Astrocyte (in vitro differentiated cells and primary cell): ENCODE data around the gene TTC7B. TPM values are rescaled to one million over a fixed set of nuclear protein-coding genes. Genes with fewer than 3 reads are reported as not detected.

Experiments used
- DNase-seq: peaks from one replicate; pipeline ENCODE4 v3.0.0-alpha.2; 2010; ENCODE audit warnings: low read depth
- FAIRE-seq: peaks from 2 replicates; lab custom pipeline; 2011; peaks lifted over from hg19 to GRCh38; lab: Jason Lieb, UNC
- H2AFZ ChIP-seq: 2 replicates; pipeline ENCODE4 v1.6.0; 2012; ENCODE audit warnings: low read depth, low read length, inconsistent platforms
- H3K27ac ChIP-seq: 2 replicates; pipeline ENCODE4 v1.5.1; 2011; ENCODE audit warnings: low read depth, low read length, inconsistent platforms
- H3K27me3 ChIP-seq: 2 replicates; pipeline ENCODE4 v1.6.0; 2011; ENCODE audit warnings: low read length, inconsistent platforms; ENCODE audit not compliant: insufficient read depth
- H3K36me3 ChIP-seq: 2 replicates; pipeline ENCODE4 v1.5.1; 2011; ENCODE audit warnings: low read length, inconsistent platforms; ENCODE audit not compliant: insufficient read depth
- H3K4me1 ChIP-seq: 2 replicates; pipeline ENCODE4 v1.5.1; 2011; ENCODE audit warnings: low read length, inconsistent platforms; ENCODE audit not compliant: insufficient read depth
- H3K4me2 ChIP-seq: 2 replicates; pipeline ENCODE4 v1.6.0; 2012; ENCODE audit warnings: low read length, inconsistent platforms
- H3K4me3 ChIP-seq: 2 replicates; pipeline ENCODE4 v1.5.1; 2011; ENCODE audit warnings: low read depth, mild to moderate bottlenecking, low read length, inconsistent platforms; ENCODE audit not compliant: insufficient read depth
- H3K79me2 ChIP-seq: 2 replicates; pipeline ENCODE4 v1.6.0; 2012; ENCODE audit warnings: mild to moderate bottlenecking, low read length, inconsistent platforms; ENCODE audit not compliant: insufficient read depth
- H3K9ac ChIP-seq: 2 replicates; pipeline ENCODE4 v1.6.0; 2012; ENCODE audit warnings: mild to moderate bottlenecking, low read length, inconsistent platforms
- H3K9me3 ChIP-seq: 2 replicates; pipeline ENCODE4 v1.5.1; 2012; ENCODE audit warnings: low read depth, mild to moderate bottlenecking, low read length, inconsistent platforms; ENCODE audit not compliant: insufficient read depth
- H4K20me1 ChIP-seq: 2 replicates; pipeline ENCODE4 v1.6.0; 2012; ENCODE audit warnings: low read length, inconsistent platforms; ENCODE audit not compliant: insufficient read depth
- H3K27ac Mint-ChIP-seq: one replicate; pipeline ENCODE4 v1.8.0; 2021; ENCODE audit warnings: mild to moderate bottlenecking, mixed read lengths; ENCODE audit not compliant: unreplicated experiment
- H3K27me3 Mint-ChIP-seq: one replicate; pipeline ENCODE4 v1.8.0; 2021; ENCODE audit warnings: low read depth, mixed read lengths; ENCODE audit not compliant: unreplicated experiment
- H3K36me3 Mint-ChIP-seq: one replicate; pipeline ENCODE4 v1.8.0; 2021; ENCODE audit warnings: low read depth, mixed read lengths; ENCODE audit not compliant: unreplicated experiment
- H3K4me1 Mint-ChIP-seq: one replicate; pipeline ENCODE4 v1.8.0; 2021; ENCODE audit warnings: low read depth, mixed read lengths; ENCODE audit not compliant: unreplicated experiment
- H3K4me3 Mint-ChIP-seq: one replicate; pipeline ENCODE4 v1.8.0; 2021; ENCODE audit warnings: mild to moderate bottlenecking, moderate library complexity, mixed read lengths; ENCODE audit not compliant: unreplicated experiment
- H3K9me3 Mint-ChIP-seq: one replicate; pipeline ENCODE4 v1.8.0; 2021; ENCODE audit warnings: mild to moderate bottlenecking, mixed read lengths; ENCODE audit not compliant: unreplicated experiment
- EZH2 ChIP-seq: IDR thresholded peaks from 2 replicates; pipeline ENCODE4 v1.6.1; 2012; ENCODE audit warnings: mild to moderate bottlenecking, low read length, inconsistent platforms; ENCODE audit not compliant: insufficient read depth
- total RNA-seq: library from RNA; stranded (reverse); gene quantifications from 2 replicates; pipeline ENCODE4 v1.2.1, GENCODE V29; 2021
- TF ChIP-seq, protein P1 (sequence below): IDR thresholded peaks from 2 replicates; pipeline ENCODE4 v1.5.1; 2011; ENCODE audit warnings: low read depth, mild to moderate bottlenecking, inconsistent platforms, low read length, moderate library complexity; ENCODE audit not compliant: insufficient read depth

The TTC7B gene
- total RNA-seq, 1 donor from 2014 or later = 42.1 TPM

- H3K79me2 ChIP-seq = no peaks in the 10 kb centered on the region
- Mint-ChIP-seq H3K4me1 (peaks cover 6% of the 10 kb centered on the region), H3K27me3 (peaks cover 15% of the 10 kb centered on the region), H3K9me3 (no peaks in the 10 kb centered on the region), H3K4me3 (no peak overlapping the region), H3K27ac (no peak overlapping the region), H3K36me3 (peaks cover 7% of the 10 kb centered on the region)
- H3K27ac ChIP-seq = no peak overlapping the region
- no peak for TF ChIP-seq EZH2
- TF ChIP-seq, protein P1, sequence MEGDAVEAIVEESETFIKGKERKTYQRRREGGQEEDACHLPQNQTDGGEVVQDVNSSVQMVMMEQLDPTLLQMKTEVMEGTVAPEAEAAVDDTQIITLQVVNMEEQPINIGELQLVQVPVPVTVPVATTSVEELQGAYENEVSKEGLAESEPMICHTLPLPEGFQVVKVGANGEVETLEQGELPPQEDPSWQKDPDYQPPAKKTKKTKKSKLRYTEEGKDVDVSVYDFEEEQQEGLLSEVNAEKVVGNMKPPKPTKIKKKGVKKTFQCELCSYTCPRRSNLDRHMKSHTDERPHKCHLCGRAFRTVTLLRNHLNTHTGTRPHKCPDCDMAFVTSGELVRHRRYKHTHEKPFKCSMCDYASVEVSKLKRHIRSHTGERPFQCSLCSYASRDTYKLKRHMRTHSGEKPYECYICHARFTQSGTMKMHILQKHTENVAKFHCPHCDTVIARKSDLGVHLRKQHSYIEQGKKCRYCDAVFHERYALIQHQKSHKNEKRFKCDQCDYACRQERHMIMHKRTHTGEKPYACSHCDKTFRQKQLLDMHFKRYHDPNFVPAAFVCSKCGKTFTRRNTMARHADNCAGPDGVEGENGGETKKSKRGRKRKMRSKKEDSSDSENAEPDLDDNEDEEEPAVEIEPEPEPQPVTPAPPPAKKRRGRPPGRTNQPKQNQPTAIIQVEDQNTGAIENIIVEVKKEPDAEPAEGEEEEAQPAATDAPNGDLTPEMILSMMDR = no peak
- H3K27me3 ChIP-seq = no peaks in the 10 kb centered on the region
- no peak overlapping the region for H3K4me3 ChIP-seq
- no peak for DNase-seq
- no peak overlapping the region for H2AFZ ChIP-seq
- no peaks in the 10 kb centered on the region for H3K36me3 ChIP-seq
- peaks cover 7% of the 10 kb centered on the region for H3K4me1 ChIP-seq
- no peaks in the 10 kb centered on the region for H3K9me3 ChIP-seq
- H4K20me1 ChIP-seq = peaks cover 9% of the 10 kb centered on the region
- FAIRE-seq = no peak
- H3K4me2 ChIP-seq = no peak overlapping the region
- no peak overlapping the region for H3K9ac ChIP-seq
These were observed 257.9 kb downstream of the TTC7B start for GRCh38 chr14:90558041-90558982.

GRCh38 chr14:90557516-90557915 lies 258.7 kb downstream of the TTC7B start:
- TF ChIP-seq, protein P1 = no peak
- TF ChIP-seq EZH2 = no peak
- Histone ChIP-seq H3K4me1 (peaks cover 7% of the 10 kb centered on the region), H3K27me3 (no peaks in the 10 kb centered on the region), H3K36me3 (no peaks in the 10 kb centered on the region), H3K79me2 (no peaks in the 10 kb centered on the region), H3K9ac (no peak overlapping the region), H3K27ac (no peak overlapping the region), H3K4me2 (no peak overlapping the region), H4K20me1 (peaks cover 3% of the 10 kb centered on the region), H3K9me3 (no peaks in the 10 kb centered on the region), H2AFZ (no peak overlapping the region), H3K4me3 (no peak overlapping the region)
- Mint-ChIP-seq H3K36me3 (peaks cover 7% of the 10 kb centered on the region), H3K4me1 (peaks cover 6% of the 10 kb centered on the region), H3K9me3 (no peaks in the 10 kb centered on the region), H3K27me3 (peaks cover 15% of the 10 kb centered on the region), H3K4me3 (no peak overlapping the region), H3K27ac (no peak overlapping the region)
- FAIRE-seq = no peak
- no peak for DNase-seq
